Ammon's horn (tissue), 1 donor: ENCODE data around the gene TLR10.

Experiments
- DNase-seq: peaks from one replicate; pipeline ENCODE4 v3.0.0-alpha.2; 2016; ENCODE audit warnings: low spot score

TLR10 gene

DNA sequence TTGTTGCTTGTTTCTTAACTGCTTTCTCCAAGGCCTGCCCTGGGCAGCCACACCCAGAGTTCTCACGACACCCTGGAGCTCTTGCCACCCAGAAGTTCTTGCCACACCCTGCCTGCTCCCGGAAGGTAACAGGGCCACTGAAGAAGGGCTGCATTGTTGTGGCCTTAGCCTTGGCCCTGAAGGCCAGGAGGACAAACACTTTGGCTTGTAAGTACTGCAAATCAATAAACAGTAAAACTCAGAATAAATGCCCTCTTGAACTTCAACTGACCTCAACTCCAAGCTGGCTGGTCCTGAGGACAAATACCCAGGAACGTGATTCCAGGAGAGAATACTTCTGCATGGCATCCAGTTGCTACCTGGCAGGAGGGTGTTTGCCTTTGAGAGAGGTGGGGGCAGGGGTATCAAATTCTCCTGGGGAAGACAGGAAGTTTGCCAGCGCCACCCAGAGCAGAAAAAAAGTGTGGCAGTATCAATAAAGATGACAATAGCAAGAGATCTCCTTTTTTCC lies 54.1 kb downstream of the TLR10 start:
- DNase-seq: no peak

DNA sequence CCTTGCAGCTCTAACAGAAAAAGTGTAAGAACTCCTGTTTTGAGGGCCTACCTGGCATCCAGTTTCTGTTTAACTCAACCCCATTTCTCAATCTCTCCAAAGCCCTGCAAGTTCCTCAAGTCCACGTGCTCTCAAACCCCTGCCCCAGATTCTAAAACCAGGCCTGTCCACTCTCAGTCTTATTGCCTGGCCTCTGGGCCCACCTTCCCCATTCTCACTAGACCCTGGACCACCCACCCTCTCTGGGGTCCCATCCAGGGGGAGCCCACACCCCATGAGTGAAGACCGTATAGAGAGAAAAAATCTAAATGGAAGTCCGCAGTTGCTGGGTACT lies 58.3 kb downstream of the TLR10 start:
- DNase-seq: no peak

DNA sequence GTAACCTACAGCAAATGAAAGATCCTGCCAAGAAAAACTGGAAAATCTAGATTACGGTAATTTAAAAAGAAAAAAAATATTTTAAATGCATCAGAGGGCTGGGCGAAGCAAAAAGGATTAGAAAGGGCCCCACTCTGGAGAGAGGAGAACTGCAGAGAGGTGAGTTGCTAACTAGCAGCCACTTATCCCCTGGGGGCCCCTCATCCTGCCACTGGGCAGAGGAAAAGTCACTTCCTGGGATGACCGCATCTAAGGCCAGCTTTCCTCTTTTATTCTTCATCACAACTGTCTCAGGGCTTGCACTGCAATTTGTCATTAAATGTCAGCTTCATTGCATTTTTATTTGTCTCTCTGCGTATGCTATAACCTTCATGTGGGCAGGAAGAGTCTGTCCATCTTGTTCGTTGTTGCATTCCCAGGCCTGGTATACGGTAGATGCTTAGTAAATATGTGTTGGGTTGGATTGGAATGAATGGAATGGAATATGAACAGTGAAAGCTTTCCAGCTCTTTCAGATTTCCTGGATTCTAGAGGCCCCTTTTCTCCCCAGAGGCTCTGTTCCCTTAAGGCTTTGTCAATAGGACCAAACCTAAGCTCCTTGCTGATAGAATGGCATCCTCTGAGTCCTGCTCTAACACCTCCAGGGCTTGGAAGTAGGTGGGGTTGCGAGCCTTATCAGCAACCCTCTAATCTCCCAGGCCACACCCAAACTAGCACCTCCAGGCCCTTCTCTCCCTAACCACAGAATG lies 58.9 kb downstream of the TLR10 start:
- DNase-seq: no peak

DNA sequence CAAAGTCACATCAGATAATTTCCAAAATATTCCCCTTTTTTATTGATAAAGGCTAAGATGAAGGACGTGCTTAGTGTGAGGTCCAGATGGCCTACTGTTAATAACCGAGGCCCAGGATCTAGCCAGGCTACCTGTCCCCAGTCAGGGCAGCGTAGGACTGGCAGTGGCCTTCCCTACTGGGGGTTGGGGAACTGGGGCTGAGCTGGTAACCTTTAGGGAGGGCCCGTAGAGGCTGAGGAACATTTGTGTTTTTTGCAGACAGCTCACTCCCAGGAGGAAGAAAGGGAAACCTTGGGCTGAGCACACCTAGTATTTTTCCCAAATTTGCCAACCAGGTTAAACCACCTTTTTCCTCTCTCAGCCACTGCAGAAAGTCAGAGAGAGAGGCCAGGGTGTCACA lies 59.7 kb downstream of the TLR10 start:
- no peak for DNase-seq
